ENCODE results near the gene RNF130. TPM values are rescaled to one million over a fixed set of nuclear protein-coding genes. Genes with fewer than 3 reads are reported as not detected.

The RNF130 gene
- total RNA-seq, 1 donor from 2014 or later = 67.3 TPM

- no peak for TF ChIP-seq CTCF (IDR thresholded peaks at IDR 0.05; ENCODE audit: unreplicated experiment)
- DNase-seq (ENCODE audit: low spot score) = no peak
- peaks cover 2% of the 10 kb centered on the region for H3K27me3 Mint-ChIP-seq (ENCODE audit: unreplicated experiment)
- peaks cover 5% of the 10 kb centered on the region for H3K36me3 Mint-ChIP-seq (ENCODE audit: low read depth, unreplicated experiment)
- H3K27ac Mint-ChIP-seq (ENCODE audit: unreplicated experiment) = peak overlapping the region; percentile 61
- peaks cover 35% of the 10 kb centered on the region for H3K4me1 Mint-ChIP-seq (ENCODE audit: unreplicated experiment)
- H3K4me3 Mint-ChIP-seq (ENCODE audit: unreplicated experiment) = no peak overlapping the region
- no peaks in the 10 kb centered on the region for H3K9me3 Mint-ChIP-seq (ENCODE audit: unreplicated experiment)
Measured at GRCh38 chr5:179912386-179912785, 159.2 kb downstream of the RNF130 start.

GRCh38 chr5:179909224-179909623 is 162.3 kb downstream of the RNF130 start:
- Mint-ChIP-seq H3K36me3 (ENCODE audit: low read depth, unreplicated experiment) (peaks cover 10% of the 10 kb centered on the region), H3K4me3 (ENCODE audit: unreplicated experiment) (no peak overlapping the region), H3K27ac (ENCODE audit: unreplicated experiment) (no peak overlapping the region), H3K9me3 (ENCODE audit: unreplicated experiment) (no peaks in the 10 kb centered on the region), H3K27me3 (ENCODE audit: unreplicated experiment) (peaks cover 5% of the 10 kb centered on the region), H3K4me1 (ENCODE audit: unreplicated experiment) (peaks cover 31% of the 10 kb centered on the region)
- DNase-seq (ENCODE audit: low spot score) = no peak
- no peak for TF ChIP-seq CTCF (IDR thresholded peaks at IDR 0.05; ENCODE audit: unreplicated experiment)

- Mint-ChIP-seq H3K27ac (ENCODE audit: unreplicated experiment) (no peak overlapping the region), H3K4me1 (ENCODE audit: unreplicated experiment) (peaks cover 26% of the 10 kb centered on the region), H3K9me3 (ENCODE audit: unreplicated experiment) (no peaks in the 10 kb centered on the region), H3K27me3 (ENCODE audit: unreplicated experiment) (peaks cover 5% of the 10 kb centered on the region), H3K36me3 (ENCODE audit: low read depth, unreplicated experiment) (peaks cover 13% of the 10 kb centered on the region), H3K4me3 (ENCODE audit: unreplicated experiment) (peak overlapping the region; percentile 89)
- peak; percentile 47 for DNase-seq (ENCODE audit: low spot score)
- peak; percentile 3 for TF ChIP-seq CTCF (IDR thresholded peaks at IDR 0.05; ENCODE audit: unreplicated experiment)
Measured at GRCh38 chr5:179908528-179908927, 163.0 kb downstream of the RNF130 start.

GRCh38 chr5:179907556-179908324 is 163.8 kb downstream of the RNF130 start, which contains the start of gene TBC1D9B:
Gene TBC1D9B (minus strand): TSS chr5:179907897. CDS start chr5:179907821, 76 bp downstream.
- Mint-ChIP-seq H3K4me1 (ENCODE audit: unreplicated experiment) (peaks cover 19% of the 10 kb centered on the region), H3K36me3 (ENCODE audit: low read depth, unreplicated experiment) (peaks cover 19% of the 10 kb centered on the region), H3K4me3 (ENCODE audit: unreplicated experiment) (peak within 1 kb of the TSS; percentile 91), H3K27ac (ENCODE audit: unreplicated experiment) (no peak within 1 kb of the TSS), H3K27me3 (ENCODE audit: unreplicated experiment) (peaks cover 4% of the 10 kb centered on the region), H3K9me3 (ENCODE audit: unreplicated experiment) (no peaks in the 10 kb centered on the region)
- peak; percentile 47 for TF ChIP-seq CTCF (IDR thresholded peaks at IDR 0.05; ENCODE audit: unreplicated experiment)
- peak; percentile 66 for DNase-seq (ENCODE audit: low spot score)
